ENCODE results near the gene KLRC4. TPM values are rescaled to one million over a fixed set of nuclear protein-coding genes. Genes with fewer than 3 reads are reported as not detected.

The KLRC4 gene
- total and polyA plus RNA-seq, 2 of the 4 experiments (the other 2 are of a cell fraction): not detected

- POLR2A ChIA-PET (ENCODE audit: unreplicated experiment): no interaction called here
- TF ChIP-seq BHLHE40 (IDR thresholded peaks at IDR 0.05; ENCODE audit: low read depth, low read length) (no peak), MAFK (IDR thresholded peaks at IDR 0.05; ENCODE audit: low read depth, low read length) (no peak), RAD21 (IDR thresholded peaks at IDR 0.05; ENCODE audit: low read length) (no peak), POLR2A (IDR thresholded peaks at IDR 0.05; ENCODE audit: low read depth, low read length) (no peak), FOS (IDR thresholded peaks at IDR 0.05; ENCODE audit: low read depth, low read length) (no peak), MXI1 (IDR thresholded peaks at IDR 0.05; ENCODE audit: borderline replicate concordance, low read depth, low read length) (no peak), CEBPB (IDR thresholded peaks at IDR 0.05; ENCODE audit: low read depth, low read length) (no peak)
- TF ChIP-seq, protein P1, sequence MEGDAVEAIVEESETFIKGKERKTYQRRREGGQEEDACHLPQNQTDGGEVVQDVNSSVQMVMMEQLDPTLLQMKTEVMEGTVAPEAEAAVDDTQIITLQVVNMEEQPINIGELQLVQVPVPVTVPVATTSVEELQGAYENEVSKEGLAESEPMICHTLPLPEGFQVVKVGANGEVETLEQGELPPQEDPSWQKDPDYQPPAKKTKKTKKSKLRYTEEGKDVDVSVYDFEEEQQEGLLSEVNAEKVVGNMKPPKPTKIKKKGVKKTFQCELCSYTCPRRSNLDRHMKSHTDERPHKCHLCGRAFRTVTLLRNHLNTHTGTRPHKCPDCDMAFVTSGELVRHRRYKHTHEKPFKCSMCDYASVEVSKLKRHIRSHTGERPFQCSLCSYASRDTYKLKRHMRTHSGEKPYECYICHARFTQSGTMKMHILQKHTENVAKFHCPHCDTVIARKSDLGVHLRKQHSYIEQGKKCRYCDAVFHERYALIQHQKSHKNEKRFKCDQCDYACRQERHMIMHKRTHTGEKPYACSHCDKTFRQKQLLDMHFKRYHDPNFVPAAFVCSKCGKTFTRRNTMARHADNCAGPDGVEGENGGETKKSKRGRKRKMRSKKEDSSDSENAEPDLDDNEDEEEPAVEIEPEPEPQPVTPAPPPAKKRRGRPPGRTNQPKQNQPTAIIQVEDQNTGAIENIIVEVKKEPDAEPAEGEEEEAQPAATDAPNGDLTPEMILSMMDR (conservative IDR thresholded peaks at IDR 0.05; ENCODE audit: low read depth, low read length): no peak
- Histone ChIP-seq H3K4ac (ENCODE audit: low read depth, low read length) (no peak overlapping the region), H3K23ac (ENCODE audit: low read depth, low read length) (no peak overlapping the region), H2AFZ (replicated peaks; ENCODE audit: low read length, poor library complexity) (no peak overlapping the region), H3K27ac (ENCODE audit: insufficient read depth, low read length) (no peak overlapping the region), H3K9ac (ENCODE audit: low read depth, low read length) (no peak overlapping the region), H3K36me3 (ENCODE audit: control insufficient read depth, insufficient read depth, low read length) (no peaks in the 10 kb centered on the region), H3K14ac (replicated peaks; ENCODE audit: low read depth, low read length) (no peak overlapping the region), H3K79me1 (ENCODE audit: low read depth in 1 of 2, low read length in 2 of 2) (no peaks in the 10 kb centered on the region), H2BK20ac (ENCODE audit: low read depth, low read length) (no peak overlapping the region), H4K91ac (ENCODE audit: insufficient read depth, low read depth, low read length) (no peak overlapping the region), H3K18ac (ENCODE audit: low read depth, low read length) (no peak overlapping the region), H2BK15ac (ENCODE audit: low read depth, low read length) (no peak overlapping the region), H2AK5ac (ENCODE audit: low read depth, low read length) (no peak overlapping the region), H4K20me1 (ENCODE audit: insufficient read depth, low read length) (no peaks in the 10 kb centered on the region), H3K4me1 (ENCODE audit: control insufficient read depth, insufficient read depth, low read length) (peaks cover 10% of the 10 kb centered on the region), H3K4me3 (ENCODE audit: insufficient read depth, low read depth, low read length) (no peak overlapping the region), H2BK120ac (ENCODE audit: low read depth, low read length) (no peak overlapping the region), H3K27me3 (ENCODE audit: control insufficient read depth, insufficient read depth, low read length) (no peaks in the 10 kb centered on the region), H2BK5ac (ENCODE audit: low read depth, low read length, poor library complexity, severe bottlenecking) (no peak overlapping the region), H4K5ac (ENCODE audit: low read depth, low read length) (no peak overlapping the region), H2AK9ac (replicated peaks; ENCODE audit: low read depth, low read length, poor library complexity) (no peak overlapping the region), H4K8ac (ENCODE audit: low read depth in 2 of 2, low read length in 2 of 2) (no peak overlapping the region), H3K4me2 (ENCODE audit: low read depth, low read length) (no peak overlapping the region), H3K9me3 (ENCODE audit: control insufficient read depth, insufficient read depth, low read length) (no peaks in the 10 kb centered on the region), H3K9me1 (ENCODE audit: insufficient read depth, low read length) (no peaks in the 10 kb centered on the region), H3K56ac (ENCODE audit: extremely low read depth, insufficient read depth, low read length) (no peak overlapping the region)
- WGBS, 2 experiments (ENCODE audit: extremely low coverage in 2 of 2, insufficient read length in 1 of 2): no CpG with 5 or more reads among the region's 8 CpGs
- dilution Hi-C loops (cut with HindIII; ENCODE audit: low sequenced_read_pairs, unreplicated experiment): no loop called here
- BruUV-seq (replicated peaks): no TSS peak
- in situ Hi-C loops (cut with MboI; ENCODE audit: low sequenced_read_pairs): no loop called here
- intact Hi-C loops (cut with micrococcal nuclease): no loop called here
- ATAC-seq (ENCODE audit: low read depth) (no peak), DNase-seq (no peak)
- CTCF ChIA-PET: no interaction called here
Measured at GRCh38 chr12:10369557-10370415, 39.8 kb downstream of the KLRC4 start.

Measured in IMR-90 (cell line).